HepG2 (cell line): Measurements from ENCODE around the gene MZT1. TPM values are rescaled to one million over a fixed set of nuclear protein-coding genes. Genes with fewer than 3 reads are reported as not detected.

Experiments used
- NBN ChIP-seq: fragments of 450-650 bp; conservative IDR thresholded peaks from 2 replicates; pipeline ENCODE4 v1.6.1; 2017
- SALL2 ChIP-seq: sonication (generic); formaldehyde crosslinking; IDR thresholded peaks from 2 replicates; pipeline ENCODE4 v1.8.1; 2023; ENCODE audit warnings: mild to moderate bottlenecking, missing genetic modification reagents, inconsistent platforms
- SOX5 ChIP-seq: IDR thresholded peaks from 2 replicates; pipeline ENCODE4 v1.6.1; 2016; ENCODE audit warnings: borderline replicate concordance
- SYNCRIP ChIP-seq: fragments of 200-400 bp; formaldehyde crosslinking; IDR thresholded peaks from 2 replicates; pipeline ENCODE4 v1.6.1; 2018; ENCODE audit warnings: mild to moderate bottlenecking, low read depth, low read length; ENCODE audit not compliant: insufficient read depth
- YEATS4 ChIP-seq: sonication (generic); formaldehyde crosslinking; IDR thresholded peaks from 2 replicates; pipeline ENCODE4 v1.4.0; 2020; ENCODE audit warnings: missing genetic modification reagents, borderline replicate concordance
- ZNF577 ChIP-seq: sonication (generic); formaldehyde crosslinking; IDR thresholded peaks from 2 replicates; pipeline ENCODE4 v1.4.0; 2020; ENCODE audit warnings: mild to moderate bottlenecking, low read depth, missing genetic modification reagents, borderline replicate concordance
- ZNF703 ChIP-seq: sonication (generic); formaldehyde crosslinking; IDR thresholded peaks from 2 replicates; pipeline ENCODE4 v1.5.1; 2020; ENCODE audit warnings: missing genetic modification reagents, mild to moderate bottlenecking, moderate library complexity, borderline replicate concordance
- ZNF782 ChIP-seq: sonication (generic); formaldehyde crosslinking; IDR thresholded peaks from 2 replicates; pipeline ENCODE4 v1.4.0; 2020; ENCODE audit warnings: missing genetic modification reagents, mild to moderate bottlenecking, borderline replicate concordance
- polyA plus RNA-seq, 8 experiments: library from polyadenylated mRNA; depleted of rRNA in 3 of 8; stranded (reverse) in 7 of 8; unstranded in 1 of 8; fragments of >200 nt; fragmentation: Illumina TruSeq in 4 of 8; extraction: Trizol in 4 of 8; gene quantifications; 2 replicates each; pipeline versions ENCODE4 v1.2.1 to v1.2.3, GENCODE V29; 2011 to 2016; ENCODE audit warnings: low read depth in 4 of 8, missing spikeins in 1 of 8, mixed read lengths in 1 of 8; ENCODE audit not compliant: insufficient read depth in 1 of 8
- total RNA-seq, 5 experiments: library from RNA; depleted of rRNA; stranded (reverse); fragments of >200 nt; fragmentation: Illumina TruSeq; extraction: Trizol; gene quantifications; 2 replicates each; pipeline ENCODE4 v1.2.3, GENCODE V29; 2016; ENCODE audit warnings: low read depth in 1 of 5
- TF ChIP-seq, protein P1 (sequence below): sonication (generic); formaldehyde crosslinking; IDR thresholded peaks from 2 replicates; pipeline ENCODE4 v1.5.0; 2020; ENCODE audit warnings: mild to moderate bottlenecking, missing genetic modification reagents
- TF ChIP-seq, protein P2 (sequence below): sonication (generic); formaldehyde crosslinking; IDR thresholded peaks from 2 replicates; pipeline ENCODE4 v1.4.0; 2020; ENCODE audit warnings: missing genetic modification reagents
- TF ChIP-seq, protein P3 (sequence below): sonication (generic); formaldehyde crosslinking; IDR thresholded peaks from 2 replicates; pipeline ENCODE4 v1.9.0; 2021; ENCODE audit warnings: missing genetic modification reagents, borderline replicate concordance
- TF ChIP-seq, protein P4 (sequence below): sonication (generic); formaldehyde crosslinking; IDR thresholded peaks from 2 replicates; pipeline ENCODE4 v1.4.0; 2020; ENCODE audit warnings: mild to moderate bottlenecking, missing genetic modification reagents
- TF ChIP-seq, protein P5 (sequence below): sonication (generic); formaldehyde crosslinking; IDR thresholded peaks from 2 replicates; pipeline ENCODE4 v1.8.1; 2023; ENCODE audit warnings: mild to moderate bottlenecking, missing genetic modification reagents

MZT1 gene
- total and polyA plus RNA-seq, 2 of the 13 experiments (the other 11 are each of a cell fraction or from before 2014, with no cell fraction given), result 11.7 to 17.2 TPM

DNA sequence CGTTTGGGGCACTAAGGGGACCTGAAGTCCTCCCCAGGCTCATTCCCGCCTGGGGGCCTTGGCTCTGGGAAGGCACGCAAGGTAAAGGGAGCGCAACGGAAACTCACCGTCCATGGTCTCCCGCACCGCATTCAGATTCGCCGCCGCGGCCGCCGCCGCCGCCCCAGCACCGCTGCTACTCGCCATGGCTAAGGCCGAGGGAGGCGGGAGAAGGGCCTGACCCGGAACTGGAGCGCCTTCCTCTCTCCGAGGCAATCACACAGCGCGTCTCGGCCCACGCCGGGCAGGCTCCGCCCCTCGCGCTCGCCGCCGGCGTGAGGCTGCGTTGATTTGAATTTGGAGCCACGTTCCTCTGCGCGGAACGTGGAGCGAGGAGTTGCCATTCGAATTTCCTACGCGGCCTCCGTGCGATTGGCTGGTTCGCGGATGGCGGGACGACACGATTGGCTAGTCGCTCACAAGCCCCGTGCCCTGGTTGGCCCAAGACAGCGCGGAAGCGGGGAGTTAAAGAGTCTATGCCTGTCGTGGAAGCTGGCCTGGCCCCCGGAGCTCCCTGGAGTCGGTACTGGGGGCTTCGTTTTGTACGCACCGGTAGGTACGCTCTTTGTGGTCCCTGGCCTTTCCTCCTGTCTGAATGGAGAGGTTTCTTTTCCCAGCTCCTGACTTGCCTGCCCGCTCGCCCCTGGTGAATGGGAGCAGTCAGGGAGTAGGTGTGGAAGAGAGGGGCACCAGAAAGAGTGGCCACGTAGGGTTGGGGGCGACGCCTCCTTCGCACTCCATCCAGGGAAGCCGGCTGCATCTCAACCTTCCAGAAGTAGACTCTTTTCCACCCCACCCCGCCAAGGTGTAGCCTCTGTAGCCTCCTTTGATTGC lies at the start of gene MZT1, which contains the start of gene BORA (continued):
- TF ChIP-seq, protein P1, sequence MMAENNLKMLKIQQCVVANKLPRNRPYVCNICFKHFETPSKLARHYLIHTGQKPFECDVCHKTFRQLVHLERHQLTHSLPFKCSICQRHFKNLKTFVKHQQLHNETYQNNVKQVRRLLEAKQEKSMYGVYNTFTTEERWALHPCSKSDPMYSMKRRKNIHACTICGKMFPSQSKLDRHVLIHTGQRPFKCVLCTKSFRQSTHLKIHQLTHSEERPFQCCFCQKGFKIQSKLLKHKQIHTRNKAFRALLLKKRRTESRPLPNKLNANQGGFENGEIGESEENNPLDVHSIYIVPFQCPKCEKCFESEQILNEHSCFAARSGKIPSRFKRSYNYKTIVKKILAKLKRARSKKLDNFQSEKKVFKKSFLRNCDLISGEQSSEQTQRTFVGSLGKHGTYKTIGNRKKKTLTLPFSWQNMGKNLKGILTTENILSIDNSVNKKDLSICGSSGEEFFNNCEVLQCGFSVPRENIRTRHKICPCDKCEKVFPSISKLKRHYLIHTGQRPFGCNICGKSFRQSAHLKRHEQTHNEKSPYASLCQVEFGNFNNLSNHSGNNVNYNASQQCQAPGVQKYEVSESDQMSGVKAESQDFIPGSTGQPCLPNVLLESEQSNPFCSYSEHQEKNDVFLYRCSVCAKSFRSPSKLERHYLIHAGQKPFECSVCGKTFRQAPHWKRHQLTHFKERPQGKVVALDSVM (CRISPR knock-in tag), result peak; percentile 40; the same call in 1 of the 2 replicates
- no peak; the same call in 1 of the 2 replicates for TF ChIP-seq ZNF782
- TF ChIP-seq SALL2, result peak; percentile 81
- TF ChIP-seq ZNF577 (CRISPR knock-in tag), result 0 out of 2 replicates have a peak, but pooled peaks have one; percentile 7
- TF ChIP-seq, protein P2, sequence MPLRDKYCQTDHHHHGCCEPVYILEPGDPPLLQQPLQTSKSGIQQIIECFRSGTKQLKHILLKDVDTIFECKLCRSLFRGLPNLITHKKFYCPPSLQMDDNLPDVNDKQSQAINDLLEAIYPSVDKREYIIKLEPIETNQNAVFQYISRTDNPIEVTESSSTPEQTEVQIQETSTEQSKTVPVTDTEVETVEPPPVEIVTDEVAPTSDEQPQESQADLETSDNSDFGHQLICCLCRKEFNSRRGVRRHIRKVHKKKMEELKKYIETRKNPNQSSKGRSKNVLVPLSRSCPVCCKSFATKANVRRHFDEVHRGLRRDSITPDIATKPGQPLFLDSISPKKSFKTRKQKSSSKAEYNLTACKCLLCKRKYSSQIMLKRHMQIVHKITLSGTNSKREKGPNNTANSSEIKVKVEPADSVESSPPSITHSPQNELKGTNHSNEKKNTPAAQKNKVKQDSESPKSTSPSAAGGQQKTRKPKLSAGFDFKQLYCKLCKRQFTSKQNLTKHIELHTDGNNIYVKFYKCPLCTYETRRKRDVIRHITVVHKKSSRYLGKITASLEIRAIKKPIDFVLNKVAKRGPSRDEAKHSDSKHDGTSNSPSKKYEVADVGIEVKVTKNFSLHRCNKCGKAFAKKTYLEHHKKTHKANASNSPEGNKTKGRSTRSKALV (CRISPR knock-in tag), result peak; percentile 89
- TF ChIP-seq, protein P3, sequence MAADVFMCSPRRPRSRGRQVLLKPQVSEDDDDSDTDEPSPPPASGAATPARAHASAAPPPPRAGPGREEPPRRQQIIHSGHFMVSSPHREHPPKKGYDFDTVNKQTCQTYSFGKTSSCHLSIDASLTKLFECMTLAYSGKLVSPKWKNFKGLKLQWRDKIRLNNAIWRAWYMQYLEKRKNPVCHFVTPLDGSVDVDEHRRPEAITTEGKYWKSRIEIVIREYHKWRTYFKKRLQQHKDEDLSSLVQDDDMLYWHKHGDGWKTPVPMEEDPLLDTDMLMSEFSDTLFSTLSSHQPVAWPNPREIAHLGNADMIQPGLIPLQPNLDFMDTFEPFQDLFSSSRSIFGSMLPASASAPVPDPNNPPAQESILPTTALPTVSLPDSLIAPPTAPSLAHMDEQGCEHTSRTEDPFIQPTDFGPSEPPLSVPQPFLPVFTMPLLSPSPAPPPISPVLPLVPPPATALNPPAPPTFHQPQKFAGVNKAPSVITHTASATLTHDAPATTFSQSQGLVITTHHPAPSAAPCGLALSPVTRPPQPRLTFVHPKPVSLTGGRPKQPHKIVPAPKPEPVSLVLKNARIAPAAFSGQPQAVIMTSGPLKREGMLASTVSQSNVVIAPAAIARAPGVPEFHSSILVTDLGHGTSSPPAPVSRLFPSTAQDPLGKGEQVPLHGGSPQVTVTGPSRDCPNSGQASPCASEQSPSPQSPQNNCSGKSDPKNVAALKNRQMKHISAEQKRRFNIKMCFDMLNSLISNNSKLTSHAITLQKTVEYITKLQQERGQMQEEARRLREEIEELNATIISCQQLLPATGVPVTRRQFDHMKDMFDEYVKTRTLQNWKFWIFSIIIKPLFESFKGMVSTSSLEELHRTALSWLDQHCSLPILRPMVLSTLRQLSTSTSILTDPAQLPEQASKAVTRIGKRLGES, result peak; percentile 53; the same call in 1 of the 2 replicates
- TF ChIP-seq YEATS4 (CRISPR knock-in tag), result peak; percentile 96
- TF ChIP-seq SOX5 (CRISPR knock-in tag), result peak; percentile 62
- no peak for TF ChIP-seq NBN
- no peak for TF ChIP-seq SYNCRIP
- TF ChIP-seq, protein P4, sequence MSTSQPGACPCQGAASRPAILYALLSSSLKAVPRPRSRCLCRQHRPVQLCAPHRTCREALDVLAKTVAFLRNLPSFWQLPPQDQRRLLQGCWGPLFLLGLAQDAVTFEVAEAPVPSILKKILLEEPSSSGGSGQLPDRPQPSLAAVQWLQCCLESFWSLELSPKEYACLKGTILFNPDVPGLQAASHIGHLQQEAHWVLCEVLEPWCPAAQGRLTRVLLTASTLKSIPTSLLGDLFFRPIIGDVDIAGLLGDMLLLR (CRISPR knock-in tag), result peak; percentile 36; the same call in 1 of the 2 replicates
- no peak for TF ChIP-seq ZNF703
- TF ChIP-seq, protein P5, sequence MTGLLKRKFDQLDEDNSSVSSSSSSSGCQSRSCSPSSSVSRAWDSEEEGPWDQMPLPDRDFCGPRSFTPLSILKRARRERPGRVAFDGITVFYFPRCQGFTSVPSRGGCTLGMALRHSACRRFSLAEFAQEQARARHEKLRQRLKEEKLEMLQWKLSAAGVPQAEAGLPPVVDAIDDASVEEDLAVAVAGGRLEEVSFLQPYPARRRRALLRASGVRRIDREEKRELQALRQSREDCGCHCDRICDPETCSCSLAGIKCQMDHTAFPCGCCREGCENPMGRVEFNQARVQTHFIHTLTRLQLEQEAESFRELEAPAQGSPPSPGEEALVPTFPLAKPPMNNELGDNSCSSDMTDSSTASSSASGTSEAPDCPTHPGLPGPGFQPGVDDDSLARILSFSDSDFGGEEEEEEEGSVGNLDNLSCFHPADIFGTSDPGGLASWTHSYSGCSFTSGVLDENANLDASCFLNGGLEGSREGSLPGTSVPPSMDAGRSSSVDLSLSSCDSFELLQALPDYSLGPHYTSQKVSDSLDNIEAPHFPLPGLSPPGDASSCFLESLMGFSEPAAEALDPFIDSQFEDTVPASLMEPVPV (CRISPR knock-in tag), result peak; percentile 100
